GM12878 (cell line): ENCODE measurements around the gene CCNJL. TPM values are rescaled to one million over a fixed set of nuclear protein-coding genes. Genes with fewer than 3 reads are reported as not detected.

Source experiments
- ATAC-seq: fragments of 200-7000 bp; cut with Tn5 transposase; 3 replicates; pipeline ENCODE4 v1.9.1; 2020; ENCODE audit warnings: mild to moderate bottlenecking, moderate library complexity
- BruUV-seq: library from RNA; stranded (reverse); fragments of 400-500 nt; replicated peaks from 2 replicates; lab custom pipeline; 2021; lab: Mats Ljungman, UMichigan
- CTCF ChIA-PET: fragments of 300-600 bp; sonication (Branson Sonifier 250); formaldehyde crosslinking; extraction: SDS; loops from one replicate; lab custom pipeline; 2021; ENCODE audit warnings: inconsistent platforms; lab: Yijun Ruan, JAX
- POLR2A ChIA-PET: fragments of 350-600 bp; formaldehyde crosslinking; extraction: SDS; loops from one replicate; lab custom pipeline; 2021; ENCODE audit warnings: inconsistent platforms; lab: Charles Lee
- RAD21 ChIA-PET: fragments of 300-600 bp; sonication (Branson Sonifier 250); formaldehyde crosslinking; loops from one replicate; lab custom pipeline; 2023; ENCODE audit warnings: antibody characterized with exemption; ENCODE audit not compliant: unreplicated experiment; lab: Charles Lee
- SMC1A ChIA-PET: fragments of 300-600 bp; sonication (Branson Sonifier 250); formaldehyde crosslinking; loops from one replicate; lab custom pipeline; 2023; ENCODE audit not compliant: unreplicated experiment, uncharacterized antibody; lab: Charles Lee
- DNase-seq: peaks from one replicate; pipeline ENCODE4 v3.0.0-alpha.2; 2011; ENCODE audit warnings: low read depth, low spot score
- FAIRE-seq: peaks from 3 replicates; lab custom pipeline; 2011; peaks lifted over from hg19 to GRCh38; lab: Jason Lieb, UNC
- H2AFZ ChIP-seq: 2 replicates; pipeline ENCODE4 v1.6.0; 2011; ENCODE audit warnings: low read depth, low read length, control low read depth; ENCODE audit not compliant: control insufficient read depth
- H3K27ac ChIP-seq: 2 replicates; pipeline ENCODE4 v1.5.1; 2011; ENCODE audit warnings: control low read depth; ENCODE audit not compliant: control insufficient read depth, insufficient read depth
- H3K27me3 ChIP-seq, 2 experiments: replicated peaks in 1 of 2; 2 replicates each; pipeline versions ENCODE4 v1.6.0 to v1.6.1; 2011; ENCODE audit warnings: low read length in 1 of 2; ENCODE audit not compliant: control insufficient read depth in 2 of 2, insufficient read depth in 2 of 2
- H3K36me3 ChIP-seq, 2 experiments: 2 replicates each; pipeline ENCODE4 v1.5.1; 2011; ENCODE audit warnings: low read length in 1 of 2; ENCODE audit not compliant: control insufficient read depth in 2 of 2, insufficient read depth in 2 of 2
- H3K4me1 ChIP-seq: 2 replicates; pipeline ENCODE4 v1.6.1; 2011; ENCODE audit warnings: mild to moderate bottlenecking, low read length, moderate library complexity, mixed read lengths; ENCODE audit not compliant: control insufficient read depth, insufficient read depth
- H3K4me2 ChIP-seq: 2 replicates; pipeline ENCODE4 v1.6.0; 2011; ENCODE audit warnings: control low read depth; ENCODE audit not compliant: control insufficient read depth, insufficient read depth
- H3K4me3 ChIP-seq: fragments of 200-600 bp; sonication (generic); 2 replicates; pipeline ENCODE4 v1.5.1; 2016
- H3K79me2 ChIP-seq: 2 replicates; pipeline ENCODE4 v1.6.0; 2011; ENCODE audit warnings: low read length; ENCODE audit not compliant: control insufficient read depth, insufficient read depth
- H3K9ac ChIP-seq: 2 replicates; pipeline ENCODE4 v1.8.0; 2011; ENCODE audit warnings: low read length, control low read depth, mixed read lengths; ENCODE audit not compliant: control insufficient read depth, insufficient read depth
- H3K9me3 ChIP-seq: replicated peaks from 3 replicates; pipeline ENCODE4 v1.5.1; 2011; ENCODE audit warnings: mild to moderate bottlenecking, low read length; ENCODE audit not compliant: control insufficient read depth, insufficient read depth
- H4K20me1 ChIP-seq: 2 replicates; pipeline ENCODE4 v1.6.0; 2011; ENCODE audit not compliant: control insufficient read depth, insufficient read depth
- ATF2 ChIP-seq: IDR thresholded peaks from 2 replicates; pipeline ENCODE4 v1.6.1; 2012; ENCODE audit warnings: low read length, inconsistent platforms
- CTCF ChIP-seq, 3 experiments: IDR thresholded peaks in 2 of 3; conservative IDR thresholded peaks in 1 of 3; 2 replicates each; pipeline ENCODE4 v1.5.1; 2011; ENCODE audit warnings: low read depth in 3 of 3, low read length in 3 of 3, mild to moderate bottlenecking in 3 of 3, control low read depth in 2 of 3, moderate library complexity in 2 of 3, inconsistent platforms in 1 of 3, mixed read lengths in 1 of 3; ENCODE audit not compliant: control insufficient read depth in 2 of 3, insufficient read depth in 1 of 3; ENCODE audit errors: extremely low read depth in 1 of 3
- HCFC1 ChIP-seq: fragments of 150-350 bp; IDR thresholded peaks from 2 replicates; pipeline ENCODE4 v1.6.1; 2014; ENCODE audit warnings: low read length
- REST ChIP-seq: IDR thresholded peaks from 2 replicates; pipeline ENCODE4 v1.6.1; 2012; ENCODE audit warnings: mild to moderate bottlenecking, low read depth, low read length
- WRNIP1 ChIP-seq: IDR thresholded peaks from 2 replicates; pipeline ENCODE4 v1.6.1; 2011; ENCODE audit warnings: low read depth, low read length, improper control_type of control experiment, borderline replicate concordance
- ZNF24 ChIP-seq: fragments of 450-650 bp; IDR thresholded peaks from 2 replicates; pipeline ENCODE4 v1.6.1; 2017; ENCODE audit warnings: antibody characterized with exemption, mild to moderate bottlenecking
- ZNF622 ChIP-seq: fragments of 450-650 bp; IDR thresholded peaks from 2 replicates; pipeline ENCODE4 v1.6.1; 2017; ENCODE audit warnings: mild to moderate bottlenecking, inconsistent platforms
- WGBS: methylation state at CpG from one replicate; pipeline ENCODE4 v1.1.6; 2016; ENCODE audit warnings: low lambda C conversion rate; ENCODE audit not compliant: insufficient replicate concordance, insufficient coverage; ENCODE audit errors: missing lambda C conversion rate; 5-methylcytosine and 5-hydroxymethylcytosine counted together
- in situ Hi-C: fragments of 300-500 bp; cut with MboI; formaldehyde crosslinking; loops from 9 replicates; pipeline ENCODE4 v1.14.3; 2018; ENCODE audit warnings: mixed read lengths
- intact Hi-C: fragments of 100-400 bp; cut with micrococcal nuclease; formaldehyde crosslinking; loops from one replicate; pipeline ENCODE4 v1.14.2; 2022; ENCODE audit not compliant: unreplicated experiment
- polyA plus RNA-seq, 11 experiments: library from polyadenylated mRNA; depleted of rRNA in 4 of 11; unstranded in 6 of 11; stranded (reverse) in 5 of 11; fragments of >200 nt; fragmentation: Nextera tagmentation in 4 of 11; fragmentation: Illumina TruSeq in 1 of 11; extraction: Ambion mirVana in 4 of 11; extraction: Trizol in 1 of 11; gene quantifications; 1 replicate in 1 of 11; 2 replicates in 10 of 11; pipeline versions ENCODE4 v1.2.1 to v1.2.3, GENCODE V29; 2011 to 2016; ENCODE audit warnings: inconsistent platforms in 2 of 11, missing spikeins in 2 of 11, low read depth in 1 of 11
- total RNA-seq, 4 experiments: library from RNA; depleted of rRNA in 3 of 4; stranded (reverse); fragments of >200 nt in 3 of 4; fragmentation: Illumina TruSeq in 1 of 4; extraction: Trizol in 1 of 4; gene quantifications; 2 replicates each; pipeline versions ENCODE4 v1.2.1 to v1.2.3, GENCODE V29; 2013 to 2021

CCNJL gene
- total and polyA plus RNA-seq, 10 of the 15 experiments (the other 5 are each of a cell fraction or from before 2014, with no cell fraction given), result 0.09 to 0.20 (median 0.10) TPM; not detected in 7

GRCh38 chr5:160281275-160281674 is 31.1 kb downstream of the CCNJL start:
- FAIRE-seq (no peak), DNase-seq (no peak), ATAC-seq (no peak)
- no peaks in the 10 kb centered on the region for H3K36me3 ChIP-seq
- ChIA-PET POLR2A (no interaction called here), SMC1A (interaction anchor here (1.1 kb wide), 1 partner anchor 63 kb away, joined by 3 read pairs; no protein-coding TSS in a partner anchor), RAD21 (no interaction called here), CTCF (no interaction called here)
- H3K79me2 ChIP-seq, result no peaks in the 10 kb centered on the region
- H3K9ac ChIP-seq, result no peak overlapping the region
- no peak overlapping the region for H2AFZ ChIP-seq
- no TSS peak for BruUV-seq
- H3K4me3 ChIP-seq, result no peak overlapping the region
- H3K4me1 ChIP-seq, result no peaks in the 10 kb centered on the region
- TF ChIP-seq CTCF (IDR thresholded peaks at IDR 0.05 in 2 of 3, conservative IDR thresholded peaks at IDR 0.05 in 1 of 3; ENCODE audit: control insufficient read depth in 2 of 3, extremely low read depth in 1 of 3, insufficient read depth in 1 of 3, low read depth in 3 of 3, low read length in 3 of 3), result no peak
- TF ChIP-seq ZNF622, result no peak
- no peak for TF ChIP-seq WRNIP1
- no peak for TF ChIP-seq REST
- TF ChIP-seq ATF2, result no peak
- TF ChIP-seq ZNF24, result no peak
- TF ChIP-seq HCFC1, result no peak
- intact Hi-C loops, result no loop called here
- H3K27ac ChIP-seq, result no peak overlapping the region
- no peak overlapping the region for H3K4me2 ChIP-seq
- no peaks in the 10 kb centered on the region for H3K9me3 ChIP-seq
- H3K27me3 ChIP-seq, result peaks cover 0 to 2% of the 10 kb centered on the region in 2 experiments; a peak in 1 of 4 replicates
- in situ Hi-C loops, result no loop called here
- no peaks in the 10 kb centered on the region for H4K20me1 ChIP-seq
- 2% methylated on average over 2 of the region's 2 CpGs for WGBS
